Measurements from ENCODE around the gene MEIKIN.

DNA sequence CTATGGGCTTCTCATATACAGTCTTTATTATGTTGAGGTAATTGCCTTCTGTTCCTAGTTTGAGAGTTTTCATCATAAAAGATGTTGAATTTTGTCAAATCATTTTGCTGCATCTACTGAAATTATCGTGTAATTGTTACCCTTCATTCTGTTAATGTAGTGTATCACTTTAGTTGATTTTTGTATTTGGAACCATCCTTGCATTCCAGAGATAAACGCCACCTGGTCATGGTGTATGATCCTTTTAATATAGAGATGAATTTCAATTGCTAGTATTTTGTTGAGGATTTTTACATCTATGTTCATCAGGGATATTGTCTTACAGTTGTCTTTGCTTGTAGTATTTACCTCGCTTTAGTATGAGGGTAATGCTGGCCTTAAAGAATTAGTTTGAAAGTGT is 19.3 kb downstream of the MEIKIN start:
- TF ChIP-seq, protein P1, sequence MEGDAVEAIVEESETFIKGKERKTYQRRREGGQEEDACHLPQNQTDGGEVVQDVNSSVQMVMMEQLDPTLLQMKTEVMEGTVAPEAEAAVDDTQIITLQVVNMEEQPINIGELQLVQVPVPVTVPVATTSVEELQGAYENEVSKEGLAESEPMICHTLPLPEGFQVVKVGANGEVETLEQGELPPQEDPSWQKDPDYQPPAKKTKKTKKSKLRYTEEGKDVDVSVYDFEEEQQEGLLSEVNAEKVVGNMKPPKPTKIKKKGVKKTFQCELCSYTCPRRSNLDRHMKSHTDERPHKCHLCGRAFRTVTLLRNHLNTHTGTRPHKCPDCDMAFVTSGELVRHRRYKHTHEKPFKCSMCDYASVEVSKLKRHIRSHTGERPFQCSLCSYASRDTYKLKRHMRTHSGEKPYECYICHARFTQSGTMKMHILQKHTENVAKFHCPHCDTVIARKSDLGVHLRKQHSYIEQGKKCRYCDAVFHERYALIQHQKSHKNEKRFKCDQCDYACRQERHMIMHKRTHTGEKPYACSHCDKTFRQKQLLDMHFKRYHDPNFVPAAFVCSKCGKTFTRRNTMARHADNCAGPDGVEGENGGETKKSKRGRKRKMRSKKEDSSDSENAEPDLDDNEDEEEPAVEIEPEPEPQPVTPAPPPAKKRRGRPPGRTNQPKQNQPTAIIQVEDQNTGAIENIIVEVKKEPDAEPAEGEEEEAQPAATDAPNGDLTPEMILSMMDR (IDR thresholded peaks at IDR 0.05; ENCODE audit: extremely low read depth in 1 of 2, insufficient read depth in 1 of 2, low read depth in 1 of 2, low read length in 2 of 2): no peak
- TF ChIP-seq, protein P2, sequence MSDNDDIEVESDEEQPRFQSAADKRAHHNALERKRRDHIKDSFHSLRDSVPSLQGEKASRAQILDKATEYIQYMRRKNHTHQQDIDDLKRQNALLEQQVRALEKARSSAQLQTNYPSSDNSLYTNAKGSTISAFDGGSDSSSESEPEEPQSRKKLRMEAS (IDR thresholded peaks at IDR 0.05; ENCODE audit: insufficient read depth, insufficient read length): no peak
- TF ChIP-seq EZH2 (IDR thresholded peaks at IDR 0.05; ENCODE audit: borderline replicate concordance, low read depth, low read length, severe bottlenecking): no peak

All from endothelial cell of umbilical vein (primary cell).